Transverse colon (tissue), 4 donors: ENCODE data around the gene HECTD1. TPM values are rescaled to one million over a fixed set of nuclear protein-coding genes. Genes with fewer than 3 reads are reported as not detected.

Experiments
- DNase-seq: peaks from one replicate; pipeline ENCODE4 v3.0.0-alpha.2; 2019
- H3K27ac ChIP-seq, 4 donors: fragments of 200-600 bp; sonication (generic); 2 replicates each; pipeline ENCODE4 v1.5.1; 2016 to 2018; ENCODE audit warnings: inconsistent platforms in 4 of 4
- H3K27me3 ChIP-seq: fragments of 200-600 bp; sonication (generic); 2 replicates; pipeline ENCODE4 v1.5.1; 2017; ENCODE audit warnings: inconsistent platforms
- H3K36me3 ChIP-seq, 4 donors: fragments of 200-600 bp; sonication (generic); 2 replicates each; pipeline ENCODE4 v1.5.1; 2017 to 2019; ENCODE audit warnings: inconsistent platforms in 4 of 4
- H3K4me1 ChIP-seq, 4 donors: fragments of 200-600 bp; sonication (generic); 2 replicates each; pipeline ENCODE4 v1.5.1; 2017 to 2020; ENCODE audit warnings: inconsistent platforms in 4 of 4
- H3K4me3 ChIP-seq, 4 donors: fragments of 200-600 bp; sonication (generic); 1 replicate in 1 of 4; 2 replicates in 3 of 4; pipeline versions ENCODE4 v1.5.1 to v1.6.1; 2017 to 2019; ENCODE audit warnings: inconsistent platforms in 4 of 4
- H3K9me3 ChIP-seq, 2 donors: fragments of 200-600 bp; sonication (generic); 2 replicates each; pipeline ENCODE4 v1.5.1; 2017 to 2019; ENCODE audit warnings: inconsistent platforms in 2 of 2
- EP300 ChIP-seq: sonication (generic); formaldehyde crosslinking; IDR thresholded peaks from one replicate; pipeline ENCODE4 v1.6.1; 2017; ENCODE audit warnings: antibody characterized with exemption, low read depth
- POLR2A ChIP-seq: fragments of 450-650 bp; IDR thresholded peaks from one replicate; pipeline ENCODE4 v1.6.1; 2016; ENCODE audit warnings: antibody characterized with exemption, mild to moderate bottlenecking, moderate library complexity
- POLR2AphosphoS5 ChIP-seq, 3 donors: sonication (generic); formaldehyde crosslinking; IDR thresholded peaks; one replicate each; pipeline ENCODE4 v1.6.1; 2016; ENCODE audit warnings: antibody characterized with exemption in 3 of 3
- WGBS, 2 donors: methylation state at CpG; one replicate each; pipeline ENCODE4 v1.1.5; 2018; ENCODE audit warnings: low coverage in 1 of 2; 5-methylcytosine and 5-hydroxymethylcytosine counted together
- in situ Hi-C, 4 donors: fragments of 200-750 bp; cut with MboI; loops; one replicate each; pipeline versions ENCODE4 v1.15.0 to v1.15.1; 2017; ENCODE audit warnings: low sequenced_read_pairs in 3 of 4, low pct_ligation_motif_present in 1 of 4, low pct_unique_long_range_greater_than_20kb in 1 of 4
- intact Hi-C: fragments of 100-400 bp; cut with DNase I; formaldehyde crosslinking; loops from one replicate; pipeline ENCODE4 v1.15.1; 2023; ENCODE audit warnings: low total_unique reads
- total RNA-seq, 4 donors: library from RNA; depleted of rRNA; stranded (reverse); fragments of >200 nt; gene quantifications; one replicate each; pipeline ENCODE4 v1.1.0, GENCODE V29; 2016
- TF ChIP-seq, protein P1 (sequence below), 5 experiments: fragments of 200-600 bp in 3 of 5; fragments of 450-650 bp in 2 of 5; sonication (generic) in 3 of 5; IDR thresholded peaks; 1 replicate in 2 of 5; 2 replicates in 3 of 5; pipeline ENCODE4 v1.5.1; 2016 to 2017; ENCODE audit warnings: antibody characterized with exemption in 5 of 5, inconsistent platforms in 3 of 5, mild to moderate bottlenecking in 2 of 5, moderate library complexity in 1 of 5

HECTD1 gene
- total RNA-seq, 4 donors from 2014 or later = 111 to 237 (median 154) TPM

DNA sequence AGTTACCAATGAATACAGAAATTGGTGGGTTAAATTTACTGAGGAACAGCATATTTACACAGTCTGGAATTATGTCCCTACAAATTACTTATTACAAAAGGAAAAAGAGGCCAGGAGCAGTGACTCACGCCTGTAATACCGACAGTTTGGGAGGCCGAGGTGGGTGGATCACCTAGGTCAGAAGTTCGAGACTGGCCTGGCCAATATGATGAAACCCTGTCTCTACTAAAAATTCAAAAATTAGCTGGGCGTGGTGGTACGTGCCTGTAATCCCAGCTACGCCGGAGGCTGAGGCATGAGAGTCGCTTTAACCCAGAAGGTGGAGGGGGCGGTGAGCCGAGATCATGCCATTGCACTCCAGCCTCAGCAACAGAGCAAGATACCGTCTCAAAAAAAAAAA lies 52.6 kb downstream of the HECTD1 start:
- WGBS, 2 donors = 40 to 78% methylated on average over 2 to 12 of the region's 12 CpGs
- no peak overlapping the region for H3K27ac ChIP-seq
- peaks cover 0 to 51% (median 25%) of the 10 kb centered on the region in 4 donors for H3K36me3 ChIP-seq
- TF ChIP-seq POLR2AphosphoS5 (IDR thresholded peaks at IDR 0.05) (no peak), POLR2A (no peak), EP300 (no peak)
- TF ChIP-seq, protein P1, sequence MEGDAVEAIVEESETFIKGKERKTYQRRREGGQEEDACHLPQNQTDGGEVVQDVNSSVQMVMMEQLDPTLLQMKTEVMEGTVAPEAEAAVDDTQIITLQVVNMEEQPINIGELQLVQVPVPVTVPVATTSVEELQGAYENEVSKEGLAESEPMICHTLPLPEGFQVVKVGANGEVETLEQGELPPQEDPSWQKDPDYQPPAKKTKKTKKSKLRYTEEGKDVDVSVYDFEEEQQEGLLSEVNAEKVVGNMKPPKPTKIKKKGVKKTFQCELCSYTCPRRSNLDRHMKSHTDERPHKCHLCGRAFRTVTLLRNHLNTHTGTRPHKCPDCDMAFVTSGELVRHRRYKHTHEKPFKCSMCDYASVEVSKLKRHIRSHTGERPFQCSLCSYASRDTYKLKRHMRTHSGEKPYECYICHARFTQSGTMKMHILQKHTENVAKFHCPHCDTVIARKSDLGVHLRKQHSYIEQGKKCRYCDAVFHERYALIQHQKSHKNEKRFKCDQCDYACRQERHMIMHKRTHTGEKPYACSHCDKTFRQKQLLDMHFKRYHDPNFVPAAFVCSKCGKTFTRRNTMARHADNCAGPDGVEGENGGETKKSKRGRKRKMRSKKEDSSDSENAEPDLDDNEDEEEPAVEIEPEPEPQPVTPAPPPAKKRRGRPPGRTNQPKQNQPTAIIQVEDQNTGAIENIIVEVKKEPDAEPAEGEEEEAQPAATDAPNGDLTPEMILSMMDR (IDR thresholded peaks at IDR 0.05) = no peak
- H3K4me1 ChIP-seq = peaks cover 1 to 9% (median 4%) of the 10 kb centered on the region in 4 donors
- in situ Hi-C loops = loop anchor here in 3 of 4 donors (25.0 kb wide), 1 partner anchor 207 kb away; no protein-coding TSS in a partner anchor
- H3K9me3 ChIP-seq = no peaks in the 10 kb centered on the region
- no peak overlapping the region for H3K4me3 ChIP-seq
- H3K27me3 ChIP-seq = no peaks in the 10 kb centered on the region
- intact Hi-C loops = no loop called here
- no peak for DNase-seq

DNA sequence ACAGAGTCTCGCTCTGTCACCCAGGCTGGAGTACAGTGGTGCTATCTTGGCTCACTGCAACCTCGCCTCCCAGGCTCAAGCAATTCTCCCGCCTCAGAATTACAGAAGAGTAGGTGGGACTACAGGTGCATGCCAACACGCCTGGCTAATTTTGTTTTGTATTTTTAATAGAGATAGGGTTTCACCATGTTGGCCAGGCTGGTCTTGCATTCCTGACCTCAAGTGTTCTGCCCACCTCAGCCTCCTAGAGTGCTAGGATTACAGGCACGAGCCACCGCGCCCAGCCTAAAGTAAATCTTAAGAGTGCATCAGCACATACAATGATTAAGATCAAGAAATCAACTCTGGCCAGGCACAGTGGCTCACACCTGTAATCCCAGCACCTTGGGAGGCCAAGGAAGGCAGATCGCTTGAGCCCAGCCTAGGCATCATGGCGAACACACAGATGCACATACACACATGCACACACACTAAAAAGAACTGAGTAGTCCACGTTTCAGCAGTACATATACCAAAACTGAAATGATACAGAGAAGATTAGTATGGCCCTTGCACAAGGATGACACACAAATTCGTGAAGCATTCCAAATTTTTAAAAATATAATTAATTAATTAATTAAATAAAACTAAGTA lies 65.0 kb downstream of the HECTD1 start:
- no peak for DNase-seq
- Histone ChIP-seq H3K27me3 (no peaks in the 10 kb centered on the region), H3K4me1 (no peaks in the 10 kb centered on the region), H3K9me3 (no peaks in the 10 kb centered on the region), H3K36me3 (peaks cover 0 to 81% (median 41%) of the 10 kb centered on the region in 4 donors), H3K27ac (no peak overlapping the region), H3K4me3 (no peak overlapping the region)
- in situ Hi-C loops = no loop called here
- TF ChIP-seq POLR2A (no peak), EP300 (no peak), POLR2AphosphoS5 (IDR thresholded peaks at IDR 0.05) (no peak)
- TF ChIP-seq, protein P1 (IDR thresholded peaks at IDR 0.05) = no peak
- 94 to 96% methylated on average over 7 to 11 of the region's 11 CpGs for WGBS, 2 donors
- intact Hi-C loops = no loop called here

DNA sequence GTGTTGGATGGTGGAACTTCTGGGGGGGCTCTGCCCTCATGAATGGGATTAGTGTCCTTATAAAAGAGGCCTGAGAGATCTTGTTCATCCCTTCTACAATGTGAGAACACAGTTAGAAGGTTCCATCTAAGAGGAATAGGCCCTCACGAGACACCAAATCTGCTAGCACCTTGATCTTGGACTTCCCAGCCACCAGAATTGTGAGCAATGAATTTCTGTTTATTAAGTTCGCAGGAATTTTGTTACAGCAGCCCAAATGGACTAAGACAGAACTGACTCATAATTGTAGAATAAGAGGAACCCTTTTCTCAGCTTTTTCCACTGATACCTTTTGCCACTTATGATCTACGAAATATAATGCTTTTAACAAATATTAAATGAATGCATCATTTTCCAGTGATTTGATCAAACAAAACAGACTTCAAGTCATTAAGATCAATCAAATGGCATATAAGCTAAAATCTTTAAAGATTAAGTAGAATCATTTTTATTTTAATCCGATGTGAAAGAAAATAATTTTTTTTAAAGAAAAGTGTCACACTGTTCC lies 68.2 kb downstream of the HECTD1 start:
- WGBS, 2 donors = 91 to 100% methylated on average over 4 of the region's 4 CpGs
- Histone ChIP-seq H3K27ac (no peak overlapping the region), H3K36me3 (peaks cover 0 to 71% (median 35%) of the 10 kb centered on the region in 4 donors), H3K9me3 (no peaks in the 10 kb centered on the region), H3K27me3 (no peaks in the 10 kb centered on the region), H3K4me1 (no peaks in the 10 kb centered on the region), H3K4me3 (no peak overlapping the region)
- no peak for DNase-seq
- intact Hi-C loops (no loop called here), in situ Hi-C loops (no loop called here)
- no peak for TF ChIP-seq EP300
- TF ChIP-seq POLR2A = no peak
- no peak for TF ChIP-seq POLR2AphosphoS5 (IDR thresholded peaks at IDR 0.05)
- TF ChIP-seq, protein P1 (IDR thresholded peaks at IDR 0.05) = no peak

DNA sequence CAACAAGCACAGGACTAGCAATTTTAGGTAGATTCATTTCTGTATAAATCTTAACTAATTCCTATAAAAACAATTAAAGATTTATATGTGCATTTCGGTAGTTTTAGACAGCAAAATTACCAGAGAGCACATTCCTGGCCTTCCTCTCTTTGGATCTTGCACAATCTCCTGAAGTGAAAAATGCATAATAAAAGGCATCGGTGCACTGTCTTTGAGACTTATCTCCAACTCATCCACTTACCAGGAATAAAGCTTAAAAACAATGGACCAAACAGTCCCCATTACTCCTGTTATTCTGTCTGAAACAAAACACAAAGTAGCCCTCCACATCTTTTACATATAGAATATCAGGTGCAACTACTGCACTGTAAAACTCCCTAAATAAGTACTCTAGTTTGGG lies 69.3 kb downstream of the HECTD1 start:
- H3K36me3 ChIP-seq = peaks cover 0 to 65% (median 31%) of the 10 kb centered on the region in 4 donors
- TF ChIP-seq EP300 = no peak
- TF ChIP-seq, protein P1 (IDR thresholded peaks at IDR 0.05) = no peak
- no peak for TF ChIP-seq POLR2A
- no peak for TF ChIP-seq POLR2AphosphoS5 (IDR thresholded peaks at IDR 0.05)

More for the DNA sequence above, 69.3 kb downstream of the HECTD1 start:
- in situ Hi-C loops = no loop called here
- Histone ChIP-seq H3K9me3 (no peaks in the 10 kb centered on the region), H3K27me3 (no peaks in the 10 kb centered on the region), H3K4me3 (no peak overlapping the region), H3K27ac (no peak overlapping the region), H3K4me1 (no peaks in the 10 kb centered on the region)
- intact Hi-C loops = no loop called here
- DNase-seq = no peak
- 77 to 78% methylated on average over 2 of the region's 2 CpGs for WGBS, 2 donors
